ENCODE measurements around the gene PROZ.
"Not testable (repeated sequence)": the region's sequence is repeated elsewhere in the genome, so short reads cannot be mapped to it uniquely, and the experiment has no call there.

Gene PROZ, protein sequence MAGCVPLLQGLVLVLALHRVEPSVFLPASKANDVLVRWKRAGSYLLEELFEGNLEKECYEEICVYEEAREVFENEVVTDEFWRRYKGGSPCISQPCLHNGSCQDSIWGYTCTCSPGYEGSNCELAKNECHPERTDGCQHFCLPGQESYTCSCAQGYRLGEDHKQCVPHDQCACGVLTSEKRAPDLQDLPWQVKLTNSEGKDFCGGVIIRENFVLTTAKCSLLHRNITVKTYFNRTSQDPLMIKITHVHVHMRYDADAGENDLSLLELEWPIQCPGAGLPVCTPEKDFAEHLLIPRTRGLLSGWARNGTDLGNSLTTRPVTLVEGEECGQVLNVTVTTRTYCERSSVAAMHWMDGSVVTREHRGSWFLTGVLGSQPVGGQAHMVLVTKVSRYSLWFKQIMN

DNA sequence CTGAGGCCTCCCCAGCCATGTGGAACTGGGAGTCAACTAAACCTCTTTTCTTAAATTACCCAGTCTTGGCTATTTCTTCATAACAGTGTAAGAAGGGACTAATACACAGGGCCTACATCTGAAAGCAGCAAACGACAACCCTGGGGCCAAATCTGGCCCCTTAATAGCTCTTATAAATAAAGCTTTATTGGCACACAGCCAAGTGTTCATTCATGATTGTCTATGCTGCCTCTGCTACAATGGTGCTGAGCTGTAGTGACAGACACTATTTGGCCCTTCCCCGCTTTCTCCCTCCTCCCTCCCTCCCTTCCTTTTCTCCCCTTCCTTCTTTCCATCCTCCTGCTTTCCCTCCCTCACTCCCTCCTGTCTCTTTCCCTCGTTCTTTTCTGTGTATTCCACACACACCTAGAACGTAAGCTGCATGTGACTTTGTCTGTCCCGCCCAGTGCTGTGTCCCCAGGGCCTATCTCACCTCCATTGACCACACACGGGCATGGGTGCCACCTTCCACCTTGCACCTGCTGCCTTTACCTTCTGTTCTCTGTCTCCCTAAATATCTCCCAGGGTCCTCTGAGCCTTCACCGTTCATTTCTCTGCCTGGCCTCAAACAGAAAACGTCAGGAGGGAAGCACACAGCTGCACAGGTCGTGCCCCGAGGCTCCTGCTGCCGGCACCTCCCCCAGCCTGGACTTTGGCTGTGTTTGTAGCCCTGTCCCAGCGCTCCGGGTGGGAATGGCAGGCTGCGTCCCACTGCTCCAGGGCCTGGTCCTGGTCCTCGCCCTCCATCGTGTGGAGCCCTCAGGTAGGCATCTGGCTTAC, at the start of gene PROZ:
PROZ (plus strand) TSS at position 720 of the 819 bp plus-strand sequence; CDS start at position 733, 13 bp downstream.
- DNase-seq (ENCODE audit: low read depth in 2 of 2): no peak

DNA sequence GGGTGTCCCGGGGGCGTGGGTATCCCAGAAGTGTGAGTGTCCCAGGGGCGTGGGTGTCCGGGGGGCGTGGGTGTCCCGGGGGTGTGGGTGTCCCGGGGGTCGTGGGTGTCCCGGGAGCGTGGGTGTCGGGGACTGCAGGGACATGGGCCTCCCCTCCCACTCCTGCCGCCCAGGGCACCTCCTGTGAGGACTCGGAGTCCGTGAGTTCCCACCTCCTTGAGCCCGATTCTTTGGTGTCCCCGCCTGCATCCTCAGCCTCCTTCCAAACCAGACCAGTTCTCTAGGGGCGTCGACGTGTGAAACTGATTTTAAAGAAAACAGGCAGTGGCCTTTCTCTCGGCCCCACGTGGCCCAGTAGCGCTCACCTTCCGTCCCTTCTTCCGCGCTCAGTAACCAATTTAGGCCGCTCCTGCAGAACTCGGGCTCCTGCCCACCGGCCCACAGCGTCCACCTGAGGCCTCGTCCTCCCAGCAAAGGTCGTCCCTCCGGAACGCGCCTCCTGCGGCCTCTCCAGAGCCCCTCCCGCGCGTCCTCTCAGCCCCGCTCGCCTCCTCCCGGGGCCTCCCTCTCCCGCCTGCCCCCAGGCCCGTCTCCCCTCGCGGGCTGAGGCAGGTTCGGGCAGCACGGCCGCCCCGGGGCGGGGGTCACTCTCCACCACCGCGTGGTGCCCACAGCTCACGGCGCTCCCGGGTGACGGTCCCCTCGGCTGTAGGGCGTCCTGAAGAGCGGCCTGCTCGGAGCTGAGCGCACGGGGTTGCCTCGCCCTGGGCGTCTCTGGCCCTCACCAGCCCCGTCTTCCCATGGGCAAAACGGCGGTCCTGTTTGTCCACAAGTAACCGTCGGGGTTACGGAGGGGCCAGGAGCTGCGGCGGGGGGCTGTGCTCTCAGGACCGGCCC, 49.0 kb upstream of the PROZ start:
- DNase-seq (ENCODE audit: low read depth in 2 of 2): no peak

DNA sequence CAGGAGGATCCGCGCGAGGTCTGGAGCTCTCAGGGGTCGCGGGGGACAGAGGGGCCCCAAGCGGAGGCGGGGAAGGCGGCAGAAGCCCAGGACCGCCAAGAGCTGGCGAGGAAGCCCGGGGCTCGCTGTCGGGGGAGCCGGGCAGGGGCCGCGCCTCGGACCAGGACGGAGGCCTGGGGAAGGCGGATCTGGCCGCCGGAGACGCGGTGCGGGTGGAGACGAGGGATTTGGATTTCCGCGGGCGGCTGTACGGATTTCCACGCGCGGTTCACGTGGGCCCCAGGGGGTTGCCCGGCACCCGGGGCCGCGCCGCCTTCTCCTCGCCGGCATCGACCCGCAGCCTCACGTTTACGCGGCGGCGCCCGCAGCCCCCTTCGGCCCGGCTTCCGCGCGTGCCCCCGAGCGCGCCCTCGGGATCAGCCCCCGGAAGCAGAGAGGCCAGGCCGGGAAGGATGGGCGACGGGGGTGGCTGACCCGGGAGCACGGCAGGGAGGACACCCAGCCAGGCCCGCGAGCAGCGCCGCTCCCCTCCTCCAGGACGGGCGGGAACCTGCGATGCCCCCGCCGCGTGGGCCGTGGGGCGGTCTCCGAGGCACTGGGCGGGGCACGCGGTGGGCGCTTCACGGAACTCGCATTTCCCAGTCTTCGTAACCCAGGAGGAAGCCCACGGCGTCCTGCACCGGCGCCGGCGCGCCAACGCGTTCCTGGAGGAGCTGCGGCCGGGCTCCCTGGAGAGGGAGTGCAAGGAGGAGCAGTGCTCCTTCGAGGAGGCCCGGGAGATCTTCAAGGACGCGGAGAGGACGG, 48.2 kb upstream of the PROZ start:
- DNase-seq (ENCODE audit: low read depth in 2 of 2): peak in 1 of 2 donors; percentile 22

DNA sequence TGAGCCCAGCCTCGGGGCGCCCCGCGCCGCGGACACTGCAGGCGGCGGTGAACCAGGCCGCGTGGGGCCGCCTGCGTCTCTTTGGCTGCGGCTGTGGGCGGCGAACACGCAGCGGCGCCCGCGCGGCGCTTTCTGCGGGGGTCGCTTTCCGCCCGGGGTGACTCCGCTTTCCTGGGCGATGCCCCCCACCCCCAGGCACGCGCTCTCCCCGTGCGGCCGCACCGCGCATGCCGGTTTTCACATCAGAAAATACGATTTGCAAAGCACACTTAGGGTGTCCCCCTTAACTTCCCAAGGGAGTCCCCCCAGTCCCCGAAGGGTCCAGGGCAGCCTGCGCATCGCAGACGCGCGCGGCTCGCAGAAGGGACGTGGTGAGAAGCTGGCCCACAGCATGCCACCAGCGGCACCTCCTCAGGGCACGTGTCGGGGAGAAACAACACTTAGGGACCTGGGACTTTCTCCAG, 47.6 kb upstream of the PROZ start:
- DNase-seq (ENCODE audit: low read depth in 2 of 2): peak in 1 of 2 donors; percentile 14

DNA sequence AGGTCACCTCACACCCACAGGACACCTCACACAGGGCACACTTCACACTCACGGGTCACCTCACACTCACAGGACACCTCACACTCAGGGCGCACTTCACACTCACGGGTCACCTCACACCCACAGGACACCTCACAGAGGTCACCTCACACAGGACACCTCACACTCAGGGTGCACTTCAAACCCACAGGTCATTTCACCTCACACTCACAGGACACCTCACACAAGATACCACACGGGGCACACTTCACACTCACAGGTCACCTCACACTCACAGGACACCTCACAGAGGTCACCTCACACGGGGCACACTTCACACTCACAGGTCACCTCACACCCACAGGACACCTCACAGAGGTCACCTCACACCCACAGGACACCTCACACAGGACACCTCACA, 46.6 kb upstream of the PROZ start:
- not testable (repeated sequence) for DNase-seq (ENCODE audit: low read depth in 2 of 2)

DNA sequence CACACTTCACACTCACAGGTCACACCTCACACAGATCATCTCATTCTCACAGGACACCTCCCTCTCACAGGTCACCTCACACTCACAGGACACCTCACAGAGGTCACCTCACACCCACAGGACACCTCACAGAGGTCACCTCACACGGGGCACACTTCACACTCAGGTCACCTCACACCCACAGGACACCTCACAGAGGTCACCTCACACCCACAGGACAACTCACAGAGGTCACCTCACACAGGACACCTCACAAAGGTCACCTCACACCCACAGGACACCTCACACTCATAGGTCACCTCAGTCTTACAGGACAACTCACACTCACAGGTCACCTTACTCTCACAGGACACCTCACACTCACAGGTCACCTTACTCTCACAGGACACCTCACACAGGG, 46.0 kb upstream of the PROZ start:
- DNase-seq (ENCODE audit: low read depth in 2 of 2): not testable (repeated sequence)

DNA sequence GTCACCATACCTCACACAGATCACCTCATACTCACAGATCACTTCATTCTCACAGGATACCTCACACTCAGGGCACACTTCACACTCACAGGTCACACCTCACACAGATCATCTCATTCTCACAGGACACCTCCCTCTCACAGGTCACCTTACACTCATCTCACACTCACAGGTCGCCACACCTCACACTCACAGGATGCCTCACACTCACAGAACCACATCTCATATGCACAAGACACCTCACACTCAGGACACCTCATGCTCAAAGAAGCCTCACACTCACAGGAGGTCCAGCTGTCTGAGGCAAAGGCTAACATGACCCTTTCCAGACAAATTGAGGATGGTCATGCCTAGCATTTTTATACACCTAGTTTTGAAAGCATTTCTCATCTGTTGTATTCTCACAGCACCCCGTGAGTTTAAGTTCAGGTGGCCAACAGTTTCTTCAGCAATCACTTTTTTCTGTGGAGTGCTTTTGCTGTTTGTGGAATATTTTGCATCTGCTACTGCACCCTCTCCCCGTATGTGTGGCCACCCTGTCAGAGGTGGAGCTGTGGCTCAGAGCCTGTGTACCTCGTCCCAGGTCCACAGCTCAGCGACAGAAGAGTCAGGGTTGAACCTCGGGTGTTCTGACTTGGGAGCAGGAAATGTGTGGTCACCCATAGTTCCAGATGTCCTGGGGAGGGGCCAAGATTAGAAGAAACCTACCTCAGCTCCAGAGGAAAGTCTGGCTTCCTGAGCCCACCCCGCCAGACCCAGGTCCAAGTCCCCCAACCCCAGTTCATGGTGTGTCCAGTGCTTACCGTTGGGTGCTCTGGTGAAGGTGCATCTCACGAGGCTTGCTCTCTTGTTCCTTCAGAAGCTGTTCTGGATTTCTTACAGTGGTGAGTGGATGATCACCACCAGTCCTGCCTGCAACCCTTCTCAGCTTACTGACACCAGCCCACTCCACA, 45.3 kb upstream of the PROZ start:
- no peak for DNase-seq (ENCODE audit: low read depth in 2 of 2)

DNA sequence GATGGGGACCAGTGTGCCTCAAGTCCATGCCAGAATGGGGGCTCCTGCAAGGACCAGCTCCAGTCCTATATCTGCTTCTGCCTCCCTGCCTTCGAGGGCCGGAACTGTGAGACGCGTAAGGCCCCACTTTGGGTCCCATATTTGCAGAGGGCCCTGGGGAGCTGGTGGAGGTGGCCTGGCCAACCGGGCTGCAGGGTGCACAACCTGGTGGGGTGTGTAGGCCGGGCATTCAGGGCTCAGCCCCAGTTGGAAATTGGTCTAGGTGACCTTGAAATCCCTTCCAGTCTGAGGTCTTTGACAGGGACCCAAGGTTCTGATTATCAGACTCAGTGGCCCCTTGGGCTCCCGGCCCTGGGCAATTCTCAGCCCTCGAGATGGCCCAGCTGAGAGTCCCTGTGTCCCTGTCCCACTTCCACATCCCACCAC, 44.6 kb upstream of the PROZ start:
- no peak for DNase-seq (ENCODE audit: low read depth in 2 of 2)

DNA sequence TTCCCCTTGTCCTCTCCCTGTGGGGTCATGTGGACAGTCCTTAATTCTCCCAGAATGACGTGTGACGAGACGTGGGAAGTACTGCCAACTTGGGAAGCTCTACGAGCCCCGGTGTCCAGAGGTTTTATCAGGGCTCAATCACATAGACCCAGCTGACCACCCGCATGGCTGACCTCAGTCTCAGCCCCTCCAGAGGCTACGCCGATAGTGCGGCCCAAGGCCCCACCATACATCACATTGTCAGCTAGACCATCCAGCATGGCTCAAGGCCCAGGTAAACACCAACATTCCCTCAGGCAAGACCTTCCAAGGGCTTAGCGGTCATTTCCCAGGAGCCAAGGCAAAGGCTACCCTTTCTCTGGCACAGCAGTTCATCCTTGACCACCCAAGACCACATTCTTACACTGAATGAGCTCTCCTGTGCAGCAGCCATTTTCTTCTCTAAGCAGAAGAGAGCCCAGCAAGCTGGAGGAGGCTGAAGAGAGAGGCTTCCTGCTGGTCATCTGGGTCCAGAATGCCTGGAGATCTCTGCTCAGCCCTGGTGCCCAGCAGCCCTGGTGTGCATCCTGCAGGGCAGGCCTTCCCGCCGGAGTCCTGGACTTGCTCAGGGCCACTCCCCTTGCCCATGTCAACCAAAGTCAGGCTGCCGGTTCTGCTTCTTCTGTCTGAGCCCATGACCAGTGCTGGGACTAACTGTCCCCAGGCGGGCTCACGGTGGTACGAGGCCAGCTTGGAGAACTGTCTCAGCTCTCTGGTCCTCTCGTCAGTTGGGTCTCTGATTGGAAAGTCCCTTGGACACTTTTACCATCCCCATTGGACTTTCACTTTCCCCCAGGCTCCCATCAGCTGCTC, 43.7 kb upstream of the PROZ start:
- DNase-seq (ENCODE audit: low read depth in 2 of 2): no peak

DNA sequence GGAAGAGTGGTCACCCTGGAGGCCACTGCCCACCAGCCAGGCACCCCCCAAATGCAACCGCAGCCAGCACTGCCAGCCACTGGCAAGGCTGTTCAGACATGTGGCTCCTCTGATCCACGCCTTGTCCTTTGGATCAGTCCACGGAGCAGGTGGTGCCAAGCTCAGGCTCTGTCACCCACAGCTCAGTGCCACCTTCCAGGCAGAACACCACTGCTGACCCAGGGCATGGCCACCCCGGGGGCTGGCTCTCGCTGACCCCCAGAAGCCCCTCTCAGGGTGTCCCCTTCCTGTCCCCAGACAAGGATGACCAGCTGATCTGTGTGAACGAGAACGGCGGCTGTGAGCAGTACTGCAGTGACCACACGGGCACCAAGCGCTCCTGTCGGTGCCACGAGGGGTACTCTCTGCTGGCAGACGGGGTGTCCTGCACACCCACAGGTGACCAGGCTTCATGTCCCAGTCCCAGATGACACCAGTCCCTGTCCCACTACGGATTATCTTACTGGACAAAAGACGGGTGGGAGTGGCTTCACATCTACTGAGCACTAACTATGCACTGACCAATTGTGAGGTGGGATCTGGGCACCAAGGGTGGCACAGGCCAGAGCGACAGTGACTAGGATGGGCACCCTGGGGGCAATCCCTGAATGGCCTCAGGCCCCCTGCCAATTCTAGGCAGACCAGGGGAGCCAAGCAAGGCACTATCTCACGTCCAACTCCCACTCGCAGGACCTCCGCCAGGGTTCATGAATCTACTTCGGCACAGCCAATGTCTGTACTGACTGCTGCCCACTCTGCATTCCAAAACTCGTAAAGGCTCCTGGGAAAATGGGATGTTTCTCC, 42.9 kb upstream of the PROZ start:
- no peak for DNase-seq (ENCODE audit: low read depth in 2 of 2)

DNA sequence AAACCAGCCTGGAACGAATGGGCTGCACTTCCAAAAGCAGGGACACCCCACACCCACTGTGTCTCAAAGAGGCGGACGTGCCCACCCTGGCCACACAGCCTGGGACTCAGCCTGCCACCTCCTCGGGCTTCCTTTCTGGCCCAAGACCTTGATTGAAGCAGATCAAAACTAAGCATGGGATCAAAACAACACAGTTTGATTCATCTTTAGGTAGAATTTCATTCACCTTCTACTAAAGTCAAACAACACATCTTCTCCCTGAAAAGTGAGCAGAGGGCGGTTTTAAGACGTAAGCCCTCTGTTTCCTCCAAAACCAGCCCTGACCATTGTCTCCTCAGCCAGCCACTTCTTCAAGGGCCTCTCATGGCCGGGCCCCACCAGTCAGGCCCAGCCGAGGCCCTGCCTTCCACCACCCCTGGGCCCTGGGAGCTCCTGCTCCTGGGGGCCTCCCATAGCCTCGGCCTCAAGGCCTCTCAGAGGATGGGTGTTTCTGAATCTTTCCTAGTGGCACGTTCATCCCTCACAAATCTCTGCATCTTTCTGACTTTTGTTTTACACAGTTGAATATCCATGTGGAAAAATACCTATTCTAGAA, 42.1 kb upstream of the PROZ start:
- no peak for DNase-seq (ENCODE audit: low read depth in 2 of 2)

DNA sequence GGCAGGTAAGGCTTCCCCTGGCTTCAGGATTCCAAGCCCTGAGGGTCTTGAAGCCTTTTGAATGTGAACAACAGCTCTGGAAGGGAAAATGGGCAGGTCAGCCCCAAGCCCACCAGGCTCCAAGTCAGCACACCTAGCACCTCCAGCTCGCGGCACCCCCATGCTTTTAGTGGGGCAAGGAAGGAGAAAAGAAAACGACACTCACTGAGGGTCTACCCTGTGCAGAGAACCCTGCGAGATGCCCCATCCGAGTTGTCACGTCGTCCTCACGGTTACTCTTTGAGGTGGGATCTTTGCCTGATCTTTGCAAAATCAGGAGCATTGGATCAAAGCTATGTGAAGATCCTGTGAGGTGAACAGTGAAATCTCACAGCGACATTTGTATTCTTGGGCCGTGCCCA, 41.6 kb upstream of the PROZ start:
- DNase-seq (ENCODE audit: low read depth in 2 of 2): no peak

DNA sequence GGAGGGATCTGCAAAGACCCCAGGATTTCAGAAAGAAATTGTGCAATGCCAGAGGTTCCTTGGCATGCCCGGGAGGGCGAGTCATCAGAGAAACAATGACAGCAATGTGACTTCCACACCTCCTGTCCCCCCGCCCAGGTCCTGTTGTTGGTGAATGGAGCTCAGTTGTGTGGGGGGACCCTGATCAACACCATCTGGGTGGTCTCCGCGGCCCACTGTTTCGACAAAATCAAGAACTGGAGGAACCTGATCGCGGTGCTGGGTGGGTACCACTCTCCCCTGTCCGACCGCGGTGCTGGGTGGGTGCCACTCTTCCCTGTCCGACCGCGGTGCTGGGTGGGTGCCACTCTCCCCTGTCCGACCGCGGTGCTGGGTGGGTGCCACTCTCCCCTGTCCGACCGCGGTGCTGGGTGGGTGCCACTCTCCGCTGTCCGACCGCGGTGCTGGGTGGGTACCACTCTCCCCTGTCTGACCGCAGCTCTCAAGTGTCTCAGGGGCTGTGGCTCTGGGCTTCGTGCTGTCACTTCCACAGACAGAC, 41.0 kb upstream of the PROZ start:
- DNase-seq (ENCODE audit: low read depth in 2 of 2): no peak

DNA sequence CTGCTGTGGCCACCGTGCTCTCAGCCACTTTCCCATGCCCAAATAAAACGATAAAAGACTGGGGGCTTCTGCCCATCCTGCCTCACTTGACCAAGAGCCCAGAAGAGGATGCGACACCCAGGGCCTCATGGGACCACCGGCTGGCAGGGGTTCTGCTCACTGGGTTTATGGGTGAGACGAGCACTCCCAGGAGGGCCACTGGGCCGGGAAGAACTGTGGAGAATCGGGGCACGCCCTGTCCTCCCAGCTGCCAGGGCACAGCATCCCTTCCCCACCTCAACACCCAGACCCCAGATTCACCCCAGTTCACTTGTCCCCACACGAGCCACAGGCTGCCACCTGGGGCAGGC, 40.6 kb upstream of the PROZ start:
- DNase-seq (ENCODE audit: low read depth in 2 of 2): no peak

DNA sequence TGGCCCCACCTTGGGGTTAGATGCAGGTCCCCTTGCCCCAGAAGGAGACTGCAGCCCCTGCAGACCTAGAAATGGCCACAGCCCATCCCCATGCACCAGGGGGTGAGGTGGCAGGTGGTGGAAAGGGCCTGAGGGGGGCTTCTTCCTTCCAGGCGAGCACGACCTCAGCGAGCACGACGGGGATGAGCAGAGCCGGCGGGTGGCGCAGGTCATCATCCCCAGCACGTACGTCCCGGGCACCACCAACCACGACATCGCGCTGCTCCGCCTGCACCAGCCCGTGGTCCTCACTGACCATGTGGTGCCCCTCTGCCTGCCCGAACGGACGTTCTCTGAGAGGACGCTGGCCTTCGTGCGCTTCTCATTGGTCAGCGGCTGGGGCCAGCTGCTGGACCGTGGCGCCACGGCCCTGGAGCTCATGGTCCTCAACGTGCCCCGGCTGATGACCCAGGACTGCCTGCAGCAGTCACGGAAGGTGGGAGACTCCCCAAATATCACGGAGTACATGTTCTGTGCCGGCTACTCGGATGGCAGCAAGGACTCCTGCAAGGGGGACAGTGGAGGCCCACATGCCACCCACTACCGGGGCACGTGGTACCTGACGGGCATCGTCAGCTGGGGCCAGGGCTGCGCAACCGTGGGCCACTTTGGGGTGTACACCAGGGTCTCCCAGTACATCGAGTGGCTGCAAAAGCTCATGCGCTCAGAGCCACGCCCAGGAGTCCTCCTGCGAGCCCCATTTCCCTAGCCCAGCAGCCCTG, 40.0 kb upstream of the PROZ start:
- no peak for DNase-seq (ENCODE audit: low read depth in 2 of 2)

DNA sequence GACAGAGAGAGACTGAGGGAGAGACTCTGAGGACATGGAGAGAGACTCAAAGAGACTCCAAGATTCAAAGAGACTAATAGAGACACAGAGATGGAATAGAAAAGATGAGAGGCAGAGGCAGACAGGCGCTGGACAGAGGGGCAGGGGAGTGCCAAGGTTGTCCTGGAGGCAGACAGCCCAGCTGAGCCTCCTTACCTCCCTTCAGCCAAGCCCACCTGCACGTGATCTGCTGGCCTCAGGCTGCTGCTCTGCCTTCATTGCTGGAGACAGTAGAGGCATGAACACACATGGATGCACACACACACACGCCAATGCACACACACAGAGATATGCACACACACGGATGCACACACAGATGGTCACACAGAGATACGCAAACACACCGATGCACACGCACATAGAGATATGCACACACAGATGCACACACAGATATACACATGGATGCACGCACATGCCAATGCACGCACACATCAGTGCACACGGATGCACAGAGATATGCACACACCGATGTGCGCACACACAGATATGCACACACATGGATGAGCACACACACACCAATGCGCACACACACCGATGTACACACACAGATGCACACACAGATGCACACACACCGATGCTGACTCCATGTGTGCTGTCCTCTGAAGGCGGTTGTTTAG, 39.2 kb upstream of the PROZ start:
- DNase-seq (ENCODE audit: low read depth in 2 of 2): no peak
